Mesenchymal stem cell (in vitro differentiated cells and primary cell): ENCODE measurements around the gene LRRC74B.
"Not testable (repeated sequence)": the region's sequence is repeated elsewhere in the genome, so short reads cannot be mapped to it uniquely, and the experiment has no call there.

Source experiments
- DNase-seq: peaks from one replicate; pipeline ENCODE4 v3.0.0-alpha.2; 2013
- H2AFZ ChIP-seq: one replicate; pipeline ENCODE4 v1.6.1; 2013; ENCODE audit warnings: low read depth, mild to moderate bottlenecking, control low read depth, inconsistent platforms, low read length, moderate library complexity
- H2AK5ac ChIP-seq: 2 replicates; pipeline ENCODE4 v1.6.1; 2013; ENCODE audit warnings: low read length, moderate library complexity, mild to moderate bottlenecking, inconsistent platforms; ENCODE audit not compliant: severe bottlenecking
- H2BK120ac ChIP-seq: one replicate; pipeline ENCODE4 v1.6.1; 2013; ENCODE audit warnings: low read depth, mild to moderate bottlenecking, inconsistent platforms, low read length, moderate library complexity
- H2BK12ac ChIP-seq, 2 experiments: one replicate each; pipeline ENCODE4 v1.6.1; 2013; ENCODE audit warnings: inconsistent platforms in 2 of 2, low read length in 2 of 2, mild to moderate bottlenecking in 2 of 2, moderate library complexity in 2 of 2, control low read depth in 1 of 2
- H2BK15ac ChIP-seq: one replicate; pipeline ENCODE4 v1.6.1; 2013; ENCODE audit warnings: mild to moderate bottlenecking, low read depth, inconsistent platforms; ENCODE audit not compliant: poor library complexity, severe bottlenecking
- H2BK5ac ChIP-seq: 2 replicates; pipeline ENCODE4 v1.6.1; 2013; ENCODE audit warnings: low read depth, mild to moderate bottlenecking, low read length, control low read depth, inconsistent platforms; ENCODE audit not compliant: poor library complexity, severe bottlenecking
- H3K14ac ChIP-seq, 2 experiments: one replicate each; pipeline ENCODE4 v1.6.1; 2013; ENCODE audit warnings: inconsistent platforms in 2 of 2, low read length in 2 of 2, control low read depth in 1 of 2, mild to moderate bottlenecking in 1 of 2, moderate library complexity in 1 of 2
- H3K18ac ChIP-seq, 2 experiments: one replicate each; pipeline ENCODE4 v1.6.1; 2013; ENCODE audit warnings: inconsistent platforms in 2 of 2, low read length in 2 of 2, control low read depth in 1 of 2, low read depth in 1 of 2, mild to moderate bottlenecking in 1 of 2
- H3K23ac ChIP-seq, 2 experiments: one replicate each; pipeline ENCODE4 v1.6.1; 2013; ENCODE audit warnings: inconsistent platforms in 2 of 2, low read length in 2 of 2, mild to moderate bottlenecking in 2 of 2, moderate library complexity in 2 of 2, control low read depth in 1 of 2
- H3K27ac ChIP-seq: 2 replicates; pipeline ENCODE4 v1.5.1; 2013; ENCODE audit warnings: mild to moderate bottlenecking, moderate library complexity, low read length, control low read depth, inconsistent platforms; ENCODE audit not compliant: poor library complexity, severe bottlenecking
- H3K27me3 ChIP-seq, 2 experiments: 2 replicates each; pipeline versions ENCODE4 v1.6.1 to v1.7.0; 2013; ENCODE audit warnings: low read length in 2 of 2, mild to moderate bottlenecking in 2 of 2, moderate library complexity in 2 of 2, control low read depth in 1 of 2, inconsistent platforms in 1 of 2; ENCODE audit not compliant: control insufficient read depth in 1 of 2, insufficient read depth in 1 of 2
- H3K36me3 ChIP-seq, 2 experiments: 2 replicates each; pipeline versions ENCODE4 v1.6.1 to v1.7.0; 2013; ENCODE audit warnings: low read length in 2 of 2, control low read depth in 1 of 2, inconsistent platforms in 1 of 2, low read depth in 1 of 2, mild to moderate bottlenecking in 1 of 2; ENCODE audit not compliant: insufficient read depth in 2 of 2, control insufficient read depth in 1 of 2
- H3K4ac ChIP-seq, 2 experiments: one replicate each; pipeline ENCODE4 v1.6.1; 2013; ENCODE audit warnings: inconsistent platforms in 2 of 2, low read length in 2 of 2, mild to moderate bottlenecking in 2 of 2, moderate library complexity in 2 of 2, control low read depth in 1 of 2, low read depth in 1 of 2
- H3K4me1 ChIP-seq: 2 replicates; pipeline ENCODE4 v1.6.1; 2013; ENCODE audit warnings: low read depth, low read length, control low read depth; ENCODE audit not compliant: control insufficient read depth, insufficient read depth
- H3K4me2 ChIP-seq: 2 replicates; pipeline ENCODE4 v1.6.1; 2013; ENCODE audit warnings: low read length, mild to moderate bottlenecking, inconsistent platforms; ENCODE audit not compliant: poor library complexity, severe bottlenecking
- H3K4me3 ChIP-seq, 2 experiments: 2 replicates each; pipeline versions ENCODE4 v1.5.1 to v1.7.0; 2013; ENCODE audit warnings: low read length in 2 of 2, mild to moderate bottlenecking in 2 of 2, control low read depth in 1 of 2, low read depth in 1 of 2; ENCODE audit not compliant: insufficient read depth in 1 of 2
- H3K79me1 ChIP-seq: replicated peaks from 2 replicates; pipeline ENCODE4 v1.6.1; 2013; ENCODE audit warnings: mild to moderate bottlenecking, control low read depth, low read length, inconsistent platforms; ENCODE audit not compliant: poor library complexity, severe bottlenecking
- H3K9ac ChIP-seq: 2 replicates; pipeline ENCODE4 v1.7.0; 2013; ENCODE audit warnings: mild to moderate bottlenecking, low read length, moderate library complexity
- H3K9me3 ChIP-seq: 2 replicates; pipeline ENCODE4 v1.7.0; 2013; ENCODE audit warnings: mild to moderate bottlenecking, low read length; ENCODE audit not compliant: control insufficient read depth
- H4K8ac ChIP-seq: one replicate; pipeline ENCODE4 v1.6.1; 2013; ENCODE audit warnings: inconsistent platforms, mild to moderate bottlenecking, low read length, moderate library complexity
- H4K91ac ChIP-seq: one replicate; pipeline ENCODE4 v1.6.1; 2013; ENCODE audit warnings: mild to moderate bottlenecking, low read length, inconsistent platforms
- WGBS: methylation state at CpG from one replicate; pipeline ENCODE4 v1.1.7; 2013; ENCODE audit warnings: mixed read lengths; 5-methylcytosine and 5-hydroxymethylcytosine counted together

The LRRC74B gene

GRCh38 chr22:21003782-21004181 is 42.0 kb upstream of the LRRC74B start:
- H2AFZ ChIP-seq = no peak overlapping the region
- H3K4me3 ChIP-seq = peak overlapping the region in 1 of 2 experiments; percentile 90
- H3K27me3 ChIP-seq = no peaks in the 10 kb centered on the region
- no peaks in the 10 kb centered on the region for H3K9me3 ChIP-seq
- no peak overlapping the region for H3K4me2 ChIP-seq
- H2BK120ac ChIP-seq = no peak overlapping the region
- peaks cover 31% of the 10 kb centered on the region for H3K4me1 ChIP-seq
- H3K79me1 ChIP-seq = peaks cover 25% of the 10 kb centered on the region
- 96% methylated on average over 4 of the region's 4 CpGs for WGBS
- peak overlapping the region; percentile 99 for H3K9ac ChIP-seq
- H3K36me3 ChIP-seq = peaks cover 22 to 26% of the 10 kb centered on the region in 2 experiments
- no peak overlapping the region for H2BK5ac ChIP-seq
- H3K4ac ChIP-seq = peak overlapping the region in 1 of 2 experiments; percentile 9
- H2AK5ac ChIP-seq = no peak overlapping the region
- H2BK15ac ChIP-seq = peak overlapping the region; percentile 64
- H4K91ac ChIP-seq = peak overlapping the region; percentile 25
- no peak overlapping the region for H3K18ac ChIP-seq
- H4K8ac ChIP-seq = no peak overlapping the region
- H2BK12ac ChIP-seq = no peak overlapping the region
- peak overlapping the region in 1 of 2 experiments; percentile 41 for H3K23ac ChIP-seq
- H3K27ac ChIP-seq = no peak overlapping the region
- peak; percentile 11 for DNase-seq
- H3K14ac ChIP-seq = peak overlapping the region in 1 of 2 experiments; percentile 14

GRCh38 chr22:21009208-21009607 is 36.5 kb upstream of the LRRC74B start:
- H3K4me3 ChIP-seq, H3K27ac ChIP-seq, H3K27me3 ChIP-seq, H3K36me3 ChIP-seq, H3K4me1 ChIP-seq, DNase-seq, H2BK15ac ChIP-seq, H3K9ac ChIP-seq, H3K4me2 ChIP-seq, H2BK120ac ChIP-seq, H3K18ac ChIP-seq, H3K14ac ChIP-seq, H3K23ac ChIP-seq, H3K79me1 ChIP-seq, H3K9me3 ChIP-seq, H2AFZ ChIP-seq, H2BK12ac ChIP-seq, H2AK5ac ChIP-seq, H4K91ac ChIP-seq, H4K8ac ChIP-seq, H2BK5ac ChIP-seq, H3K4ac ChIP-seq: not testable (repeated sequence)
- WGBS = 85% methylated on average over 13 of the region's 13 CpGs

- DNase-seq = peak; percentile 60
- no peak overlapping the region for H3K4me2 ChIP-seq
- peaks cover 12% of the 10 kb centered on the region for H3K4me1 ChIP-seq
- no peak overlapping the region for H4K91ac ChIP-seq
- WGBS = 61% methylated on average over 10 of the region's 10 CpGs
- H3K9ac ChIP-seq = no peak overlapping the region
- H3K4me3 ChIP-seq = no peak overlapping the region
- H3K27me3 ChIP-seq = no peaks in the 10 kb centered on the region
- no peak overlapping the region for H2BK120ac ChIP-seq
- H3K27ac ChIP-seq = no peak overlapping the region
- no peak overlapping the region for H2AFZ ChIP-seq
- H3K18ac ChIP-seq = no peak overlapping the region
- H2BK5ac ChIP-seq = no peak overlapping the region
- peaks cover 2% of the 10 kb centered on the region for H3K79me1 ChIP-seq
- H4K8ac ChIP-seq = no peak overlapping the region
- no peaks in the 10 kb centered on the region for H3K9me3 ChIP-seq
- no peak overlapping the region for H2BK15ac ChIP-seq
- no peak overlapping the region for H2AK5ac ChIP-seq
- peaks cover 6 to 8% of the 10 kb centered on the region in 2 experiments for H3K36me3 ChIP-seq
- H3K23ac ChIP-seq = no peak overlapping the region
- no peak overlapping the region for H3K14ac ChIP-seq
- H2BK12ac ChIP-seq = no peak overlapping the region
- H3K4ac ChIP-seq = no peak overlapping the region
These were observed 35.9 kb upstream of the LRRC74B start for GRCh38 chr22:21009638-21010425.

- H2AK5ac ChIP-seq = no peak overlapping the region
- no peak overlapping the region for H3K4me2 ChIP-seq
- no peak overlapping the region for H4K91ac ChIP-seq
- H4K8ac ChIP-seq = no peak overlapping the region
- H3K27ac ChIP-seq = no peak overlapping the region
- no peak overlapping the region for H2BK12ac ChIP-seq
- peaks cover 6 to 8% of the 10 kb centered on the region in 2 experiments for H3K36me3 ChIP-seq
- WGBS = 82% methylated on average over 3 of the region's 3 CpGs
- peaks cover 20% of the 10 kb centered on the region for H3K4me1 ChIP-seq
- H2BK120ac ChIP-seq = no peak overlapping the region
- no peak overlapping the region for H3K4ac ChIP-seq
- no peak overlapping the region for H3K9ac ChIP-seq
- H2BK5ac ChIP-seq = no peak overlapping the region
- H3K18ac ChIP-seq = no peak overlapping the region
- H2AFZ ChIP-seq = no peak overlapping the region
- no peak overlapping the region for H3K14ac ChIP-seq
- H2BK15ac ChIP-seq = no peak overlapping the region
- no peaks in the 10 kb centered on the region for H3K27me3 ChIP-seq
- no peak overlapping the region for H3K23ac ChIP-seq
- H3K9me3 ChIP-seq = no peaks in the 10 kb centered on the region
- no peak for DNase-seq
- peaks cover 2% of the 10 kb centered on the region for H3K79me1 ChIP-seq
- H3K4me3 ChIP-seq = no peak overlapping the region
These were observed 35.2 kb upstream of the LRRC74B start for GRCh38 chr22:21010426-21011113.
